ENCODE measurements around the gene UGT1A4. TPM values are rescaled to one million over a fixed set of nuclear protein-coding genes. Genes with fewer than 3 reads are reported as not detected.

The UGT1A4 gene
- total and polyA plus RNA-seq, 9 of the 15 experiments (the other 6 are each of a cell fraction or from before 2014, with no cell fraction given): not detected

GRCh38 chr2:233700028-233700635, 18.4 kb upstream of the UGT1A4 start (continued):
- TF ChIP-seq, protein P1, sequence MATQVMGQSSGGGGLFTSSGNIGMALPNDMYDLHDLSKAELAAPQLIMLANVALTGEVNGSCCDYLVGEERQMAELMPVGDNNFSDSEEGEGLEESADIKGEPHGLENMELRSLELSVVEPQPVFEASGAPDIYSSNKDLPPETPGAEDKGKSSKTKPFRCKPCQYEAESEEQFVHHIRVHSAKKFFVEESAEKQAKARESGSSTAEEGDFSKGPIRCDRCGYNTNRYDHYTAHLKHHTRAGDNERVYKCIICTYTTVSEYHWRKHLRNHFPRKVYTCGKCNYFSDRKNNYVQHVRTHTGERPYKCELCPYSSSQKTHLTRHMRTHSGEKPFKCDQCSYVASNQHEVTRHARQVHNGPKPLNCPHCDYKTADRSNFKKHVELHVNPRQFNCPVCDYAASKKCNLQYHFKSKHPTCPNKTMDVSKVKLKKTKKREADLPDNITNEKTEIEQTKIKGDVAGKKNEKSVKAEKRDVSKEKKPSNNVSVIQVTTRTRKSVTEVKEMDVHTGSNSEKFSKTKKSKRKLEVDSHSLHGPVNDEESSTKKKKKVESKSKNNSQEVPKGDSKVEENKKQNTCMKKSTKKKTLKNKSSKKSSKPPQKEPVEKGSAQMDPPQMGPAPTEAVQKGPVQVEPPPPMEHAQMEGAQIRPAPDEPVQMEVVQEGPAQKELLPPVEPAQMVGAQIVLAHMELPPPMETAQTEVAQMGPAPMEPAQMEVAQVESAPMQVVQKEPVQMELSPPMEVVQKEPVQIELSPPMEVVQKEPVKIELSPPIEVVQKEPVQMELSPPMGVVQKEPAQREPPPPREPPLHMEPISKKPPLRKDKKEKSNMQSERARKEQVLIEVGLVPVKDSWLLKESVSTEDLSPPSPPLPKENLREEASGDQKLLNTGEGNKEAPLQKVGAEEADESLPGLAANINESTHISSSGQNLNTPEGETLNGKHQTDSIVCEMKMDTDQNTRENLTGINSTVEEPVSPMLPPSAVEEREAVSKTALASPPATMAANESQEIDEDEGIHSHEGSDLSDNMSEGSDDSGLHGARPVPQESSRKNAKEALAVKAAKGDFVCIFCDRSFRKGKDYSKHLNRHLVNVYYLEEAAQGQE (IDR thresholded peaks at IDR 0.05; ENCODE audit: borderline replicate concordance): no peak; the same call in 1 of the 2 replicates
- TF ChIP-seq, protein P1 (CRISPR knock-in tag; IDR thresholded peaks at IDR 0.05; ENCODE audit: low read depth): no peak
- TF ChIP-seq FOXJ2 (tag; IDR thresholded peaks at IDR 0.05): peak; percentile 86
- no peak for TF ChIP-seq TSC22D4 (tag; IDR thresholded peaks at IDR 0.05)
- no peak for TF ChIP-seq ZNF589 (CRISPR knock-in tag; IDR thresholded peaks at IDR 0.05; ENCODE audit: low read depth)
- no peak for TF ChIP-seq ZC3H4 (CRISPR knock-in tag; IDR thresholded peaks at IDR 0.05; ENCODE audit: borderline replicate concordance)
- 0 out of 2 replicates have a peak, but pooled peaks have one; percentile 21 for TF ChIP-seq CTBP1 (IDR thresholded peaks at IDR 0.05; ENCODE audit: borderline replicate concordance)
- TF ChIP-seq, protein P2, sequence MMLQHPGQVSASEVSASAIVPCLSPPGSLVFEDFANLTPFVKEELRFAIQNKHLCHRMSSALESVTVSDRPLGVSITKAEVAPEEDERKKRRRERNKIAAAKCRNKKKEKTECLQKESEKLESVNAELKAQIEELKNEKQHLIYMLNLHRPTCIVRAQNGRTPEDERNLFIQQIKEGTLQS (IDR thresholded peaks at IDR 0.05): peak; percentile 53
- TF ChIP-seq, protein P2 (CRISPR knock-in tag; conservative IDR thresholded peaks at IDR 0.05): no peak
- TF ChIP-seq MBD2 (IDR thresholded peaks at IDR 0.05; ENCODE audit: borderline replicate concordance, low read depth): no peak
- TF ChIP-seq HDAC8 (tag; IDR thresholded peaks at IDR 0.05): no peak
- no peak for TF ChIP-seq ZBTB49 (CRISPR knock-in tag; IDR thresholded peaks at IDR 0.05; ENCODE audit: borderline replicate concordance)
- 0 out of 2 replicates have a peak, but pooled peaks have one; percentile 3 for TF ChIP-seq CBFA2T2 (conservative IDR thresholded peaks at IDR 0.05)
- TF ChIP-seq ZNF766 (CRISPR knock-in tag; conservative IDR thresholded peaks at IDR 0.05): 0 out of 2 replicates have a peak, but pooled peaks have one; percentile 51
- TF ChIP-seq ZNF347 (CRISPR knock-in tag; IDR thresholded peaks at IDR 0.05; ENCODE audit: low read depth): no peak
- TF ChIP-seq POLR2H (tag; IDR thresholded peaks at IDR 0.05; ENCODE audit: low read depth): no peak

Data from K562 (cell line).